Suprapubic skin (tissue), 3 donors: ENCODE measurements around the gene ICA1.
"Not testable (repeated sequence)": the region's sequence is repeated elsewhere in the genome, so short reads cannot be mapped to it uniquely, and the experiment has no call there.

Source experiments
- POLR2AphosphoS5 ChIP-seq, 3 donors: sonication (generic); formaldehyde crosslinking; IDR thresholded peaks; one replicate each; pipeline ENCODE4 v1.6.1; 2017; ENCODE audit warnings: antibody characterized with exemption in 3 of 3
- TF ChIP-seq, protein P1 (sequence below), 2 donors: fragments of 200-600 bp in 1 of 2; fragments of 450-650 bp in 1 of 2; sonication (generic) in 1 of 2; IDR thresholded peaks; one replicate each; pipeline ENCODE4 v1.5.1; 2016 to 2019; ENCODE audit warnings: antibody characterized with exemption in 2 of 2, mild to moderate bottlenecking in 1 of 2, moderate library complexity in 1 of 2

DNA sequence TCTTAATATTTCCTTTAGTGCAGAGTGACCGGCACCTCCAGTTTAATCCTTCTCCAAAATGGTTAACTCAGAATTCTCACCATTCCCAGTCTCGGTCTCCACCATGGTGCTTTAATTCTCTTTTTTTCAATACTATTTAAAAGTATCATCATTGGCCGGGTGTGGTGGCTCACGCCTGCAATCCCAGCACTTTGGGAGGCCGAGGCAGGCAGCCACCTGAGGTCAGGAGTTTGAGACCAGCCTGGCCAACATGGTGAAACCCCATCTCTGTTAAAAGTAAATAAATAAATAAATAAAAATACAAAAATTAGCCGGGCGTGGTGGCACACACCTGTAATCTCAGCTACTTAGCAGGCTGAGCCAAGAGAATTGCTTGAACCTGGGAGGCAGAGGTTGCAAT is 35.1 kb upstream of the ICA1 start:
- TF ChIP-seq POLR2AphosphoS5 (IDR thresholded peaks at IDR 0.05): not testable (repeated sequence)
- TF ChIP-seq, protein P1, sequence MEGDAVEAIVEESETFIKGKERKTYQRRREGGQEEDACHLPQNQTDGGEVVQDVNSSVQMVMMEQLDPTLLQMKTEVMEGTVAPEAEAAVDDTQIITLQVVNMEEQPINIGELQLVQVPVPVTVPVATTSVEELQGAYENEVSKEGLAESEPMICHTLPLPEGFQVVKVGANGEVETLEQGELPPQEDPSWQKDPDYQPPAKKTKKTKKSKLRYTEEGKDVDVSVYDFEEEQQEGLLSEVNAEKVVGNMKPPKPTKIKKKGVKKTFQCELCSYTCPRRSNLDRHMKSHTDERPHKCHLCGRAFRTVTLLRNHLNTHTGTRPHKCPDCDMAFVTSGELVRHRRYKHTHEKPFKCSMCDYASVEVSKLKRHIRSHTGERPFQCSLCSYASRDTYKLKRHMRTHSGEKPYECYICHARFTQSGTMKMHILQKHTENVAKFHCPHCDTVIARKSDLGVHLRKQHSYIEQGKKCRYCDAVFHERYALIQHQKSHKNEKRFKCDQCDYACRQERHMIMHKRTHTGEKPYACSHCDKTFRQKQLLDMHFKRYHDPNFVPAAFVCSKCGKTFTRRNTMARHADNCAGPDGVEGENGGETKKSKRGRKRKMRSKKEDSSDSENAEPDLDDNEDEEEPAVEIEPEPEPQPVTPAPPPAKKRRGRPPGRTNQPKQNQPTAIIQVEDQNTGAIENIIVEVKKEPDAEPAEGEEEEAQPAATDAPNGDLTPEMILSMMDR (IDR thresholded peaks at IDR 0.05): not testable (repeated sequence)
